Neutrophil (primary cell): Measurements from ENCODE around the gene HINFP.
A peak's percentile ranks its signal among the peaks of the same experiment; 100 is the strongest.
"Not testable (repeated sequence)": the region's sequence is repeated elsewhere in the genome, so short reads cannot be mapped to it uniquely, and the experiment has no call there.

ENCODE experiments used
- H3K27ac ChIP-seq: fragments of 200-600 bp; sonication (generic); 2 replicates; pipeline ENCODE4 v1.5.1; 2016; ENCODE audit warnings: mild to moderate bottlenecking, moderate library complexity
- H3K27me3 ChIP-seq: fragments of 200-600 bp; sonication (generic); 2 replicates; pipeline ENCODE4 v1.6.0; 2016; ENCODE audit warnings: mild to moderate bottlenecking
- H3K36me3 ChIP-seq: fragments of 200-600 bp; sonication (generic); 2 replicates; pipeline ENCODE4 v1.5.1; 2017
- H3K4me1 ChIP-seq, 2 experiments: fragments of 200-600 bp in 1 of 2; sonication (generic) in 1 of 2; 1 replicate in 1 of 2; 2 replicates in 1 of 2; pipeline versions ENCODE4 v1.5.1 to v1.6.1; 2013 to 2016; ENCODE audit warnings: low read depth in 1 of 2, low read length in 1 of 2, mild to moderate bottlenecking in 1 of 2, moderate library complexity in 1 of 2; ENCODE audit not compliant: control insufficient read depth in 1 of 2, insufficient read depth in 1 of 2
- H3K4me3 ChIP-seq, 2 experiments: fragments of 200-600 bp in 1 of 2; sonication (generic) in 1 of 2; 1 replicate in 1 of 2; 2 replicates in 1 of 2; pipeline ENCODE4 v1.5.1; 2013 to 2016; ENCODE audit warnings: low read depth in 1 of 2, low read length in 1 of 2, mild to moderate bottlenecking in 1 of 2, moderate library complexity in 1 of 2
- H3K9me3 ChIP-seq: fragments of 200-600 bp; sonication (generic); 2 replicates; pipeline ENCODE4 v1.5.1; 2016
- CTCF ChIP-seq: fragments of 200-600 bp; sonication (generic); IDR thresholded peaks from 2 replicates; pipeline ENCODE4 v1.5.1; 2016; ENCODE audit warnings: antibody characterized with exemption

The HINFP gene

GRCh38 chr11:119158467-119158866, 37.1 kb downstream of the HINFP start:
- no peaks in the 10 kb centered on the region for H3K36me3 ChIP-seq
- no peaks in the 10 kb centered on the region for H3K4me1 ChIP-seq
- H3K9me3 ChIP-seq, result no peaks in the 10 kb centered on the region
- no peak overlapping the region for H3K27ac ChIP-seq
- peaks cover 39% of the 10 kb centered on the region for H3K27me3 ChIP-seq
- TF ChIP-seq CTCF, result no peak
- no peak overlapping the region for H3K4me3 ChIP-seq

GRCh38 chr11:119160151-119160550, 38.8 kb downstream of the HINFP start:
- Histone ChIP-seq H3K36me3 (no peaks in the 10 kb centered on the region), H3K9me3 (no peaks in the 10 kb centered on the region), H3K27ac (no peak overlapping the region), H3K4me1 (no peaks in the 10 kb centered on the region), H3K4me3 (no peak overlapping the region), H3K27me3 (peaks cover 22% of the 10 kb centered on the region)
- TF ChIP-seq CTCF, result no peak

DNA sequence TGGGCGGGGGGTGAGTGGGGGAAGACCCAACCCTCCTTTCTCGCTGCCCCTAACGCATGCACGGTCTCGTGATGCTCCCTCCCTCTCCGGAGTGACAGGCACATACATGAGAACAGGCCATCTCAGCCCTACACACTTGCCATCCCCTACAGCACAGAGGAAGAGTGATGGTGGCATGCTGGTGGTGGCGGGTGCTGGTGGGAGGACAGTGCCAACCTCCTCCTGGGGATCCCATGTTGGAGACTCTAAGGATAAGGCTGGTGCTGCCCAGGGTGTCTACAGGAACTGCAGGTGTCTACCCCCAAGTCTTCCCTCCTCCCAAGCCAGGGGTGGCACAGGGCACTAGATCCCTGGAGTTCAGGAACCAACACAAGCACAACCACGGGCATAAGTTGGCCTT, 40.5 kb downstream of the HINFP start:
- Histone ChIP-seq H3K36me3 (no peaks in the 10 kb centered on the region), H3K27me3 (peaks cover 5% of the 10 kb centered on the region), H3K27ac (no peak overlapping the region), H3K9me3 (no peaks in the 10 kb centered on the region), H3K4me1 (no peaks in the 10 kb centered on the region), H3K4me3 (no peak overlapping the region)
- no peak for TF ChIP-seq CTCF

DNA sequence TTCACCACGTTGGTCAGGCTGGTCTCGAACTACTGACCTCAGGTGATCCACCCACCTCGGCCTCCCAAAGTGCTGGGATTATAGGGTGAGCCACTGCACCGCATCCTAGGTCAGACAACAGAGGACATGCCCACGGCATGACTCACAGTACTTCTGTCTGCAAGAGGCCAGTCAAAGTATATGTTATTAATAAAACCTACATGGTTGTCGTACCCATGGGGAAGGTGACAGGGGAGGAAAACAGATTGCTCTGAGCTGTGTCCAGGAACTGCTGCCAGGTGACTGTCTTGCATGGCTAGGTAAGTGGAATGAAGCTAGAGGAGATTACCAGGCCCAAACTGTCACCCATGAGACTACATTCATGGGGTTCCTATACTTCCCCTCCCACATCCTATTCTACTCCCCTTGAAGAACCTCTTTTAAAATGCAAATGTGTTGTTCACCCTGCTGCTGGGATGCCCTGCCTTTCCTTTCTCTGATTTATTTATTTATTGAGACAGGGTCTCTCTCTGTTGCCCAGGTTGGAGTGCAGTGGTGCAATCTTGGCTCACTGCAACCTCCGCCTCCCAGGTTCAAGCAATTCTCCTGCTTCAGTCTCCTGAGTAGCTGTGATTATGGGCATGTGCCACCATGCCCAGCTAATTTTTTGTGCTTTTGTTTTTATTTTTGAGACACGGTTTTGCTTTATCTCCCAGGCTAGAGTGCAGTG, 45.1 kb downstream of the HINFP start:
- Histone ChIP-seq H3K4me3 (no peak overlapping the region), H3K4me1 (peaks cover 18 to 26% of the 10 kb centered on the region in 2 experiments), H3K36me3 (no peaks in the 10 kb centered on the region), H3K27me3 (no peaks in the 10 kb centered on the region), H3K27ac (no peak overlapping the region), H3K9me3 (no peaks in the 10 kb centered on the region)
- TF ChIP-seq CTCF, result no peak

DNA sequence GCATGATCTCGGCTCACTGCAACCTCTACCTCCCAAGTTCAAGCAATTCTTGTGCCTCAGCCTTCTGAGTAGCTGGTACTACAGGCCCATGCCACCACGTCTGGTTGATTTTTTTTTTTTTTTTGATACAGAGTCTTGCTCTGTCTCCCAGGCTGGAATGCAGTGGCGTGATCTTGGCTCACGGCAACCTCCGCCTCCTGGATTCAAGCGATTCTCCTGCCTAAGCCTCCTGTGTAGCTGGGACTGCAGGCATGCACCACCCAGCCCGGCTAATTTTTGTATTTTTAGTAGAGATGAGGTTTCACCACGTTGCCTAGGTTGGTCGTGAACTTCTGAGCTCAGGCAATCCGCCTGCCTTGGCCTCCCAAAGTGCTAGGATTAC, 45.7 kb downstream of the HINFP start:
- H3K9me3 ChIP-seq, H3K27me3 ChIP-seq, H3K36me3 ChIP-seq, H3K27ac ChIP-seq, H3K4me3 ChIP-seq: not testable (repeated sequence)
- H3K4me1 ChIP-seq, result peaks cover 22 to 28% of the 10 kb centered on the region in 2 experiments

DNA sequence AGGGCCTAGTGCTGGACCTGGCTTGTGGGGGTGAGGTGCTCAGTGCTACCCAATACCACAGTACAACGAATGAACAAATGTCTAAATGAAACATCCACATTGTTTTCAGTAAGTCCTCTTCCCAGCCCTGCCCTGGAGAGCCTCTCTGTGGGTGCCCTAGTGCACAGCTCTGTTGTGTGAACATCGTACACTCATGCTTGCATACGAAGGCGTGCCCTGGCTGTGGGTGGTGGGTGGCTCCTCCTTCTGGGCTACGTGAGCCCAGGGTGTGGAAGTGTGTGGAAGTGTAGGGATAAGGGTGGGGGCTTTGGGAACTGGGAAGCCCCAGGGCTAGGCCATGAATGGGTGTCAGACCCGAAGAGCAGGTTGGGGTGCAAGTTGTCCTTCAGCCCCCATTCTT, 46.6 kb downstream of the HINFP start:
- no peak overlapping the region for H3K4me3 ChIP-seq
- peaks cover 31 to 37% of the 10 kb centered on the region in 2 experiments for H3K4me1 ChIP-seq
- H3K27me3 ChIP-seq, result no peaks in the 10 kb centered on the region
- peaks cover 3% of the 10 kb centered on the region for H3K36me3 ChIP-seq
- no peak for TF ChIP-seq CTCF
- no peaks in the 10 kb centered on the region for H3K9me3 ChIP-seq
- H3K27ac ChIP-seq, result peak overlapping the region; percentile 93
